GM18868 (cell line): ENCODE results near the gene SMTNL1.

ENCODE experiments used
- ATAC-seq: cut with Tn5 transposase; IDR thresholded peaks from one replicate; pipeline ENCODE4 v1.9.1; 2021; ENCODE audit warnings: mild to moderate bottlenecking, moderate library complexity; ENCODE audit not compliant: unreplicated experiment

SMTNL1 gene, protein sequence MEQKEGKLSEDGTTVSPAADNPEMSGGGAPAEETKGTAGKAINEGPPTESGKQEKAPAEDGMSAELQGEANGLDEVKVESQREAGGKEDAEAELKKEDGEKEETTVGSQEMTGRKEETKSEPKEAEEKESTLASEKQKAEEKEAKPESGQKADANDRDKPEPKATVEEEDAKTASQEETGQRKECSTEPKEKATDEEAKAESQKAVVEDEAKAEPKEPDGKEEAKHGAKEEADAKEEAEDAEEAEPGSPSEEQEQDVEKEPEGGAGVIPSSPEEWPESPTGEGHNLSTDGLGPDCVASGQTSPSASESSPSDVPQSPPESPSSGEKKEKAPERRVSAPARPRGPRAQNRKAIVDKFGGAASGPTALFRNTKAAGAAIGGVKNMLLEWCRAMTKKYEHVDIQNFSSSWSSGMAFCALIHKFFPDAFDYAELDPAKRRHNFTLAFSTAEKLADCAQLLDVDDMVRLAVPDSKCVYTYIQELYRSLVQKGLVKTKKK

DNA sequence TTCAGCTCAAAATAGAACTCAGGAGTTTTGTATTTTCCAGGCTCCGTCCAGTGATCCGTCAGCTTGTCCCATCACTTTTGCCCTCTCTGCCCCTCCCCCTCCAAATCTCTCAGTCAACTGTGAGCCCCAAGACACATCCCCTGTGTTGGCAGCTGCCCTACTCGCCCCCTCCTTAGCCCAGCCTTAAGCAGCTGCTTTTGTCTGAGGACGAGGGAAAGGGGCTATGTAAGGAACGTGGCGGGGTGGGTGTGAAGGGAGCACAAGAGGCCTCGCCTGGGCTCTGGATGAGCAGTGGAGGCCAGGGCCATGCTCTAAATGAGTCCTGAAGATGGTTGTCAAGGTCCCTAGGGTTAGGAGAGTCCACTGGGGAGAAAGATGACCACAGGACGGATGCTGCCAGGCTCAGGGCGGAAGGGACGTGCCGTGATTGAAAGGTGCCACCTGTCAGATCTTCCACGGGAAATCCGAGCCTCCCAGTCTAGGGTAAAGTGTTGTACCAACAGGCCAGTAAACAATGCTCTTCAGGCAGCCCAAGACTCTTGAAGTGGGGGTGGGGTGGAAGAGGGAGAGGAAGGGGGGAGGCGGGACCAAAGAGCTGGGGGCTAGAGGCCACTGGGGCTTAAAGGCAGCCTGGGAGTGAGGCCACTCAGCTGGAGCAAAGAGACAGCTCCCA lies at the start of gene SMTNL1:
Gene SMTNL1, plus strand, starts transcription at position 649 of the 673 bp plus-strand sequence. CDS start 5,048 bp downstream, outside the sequence.
- ATAC-seq: no peak

DNA sequence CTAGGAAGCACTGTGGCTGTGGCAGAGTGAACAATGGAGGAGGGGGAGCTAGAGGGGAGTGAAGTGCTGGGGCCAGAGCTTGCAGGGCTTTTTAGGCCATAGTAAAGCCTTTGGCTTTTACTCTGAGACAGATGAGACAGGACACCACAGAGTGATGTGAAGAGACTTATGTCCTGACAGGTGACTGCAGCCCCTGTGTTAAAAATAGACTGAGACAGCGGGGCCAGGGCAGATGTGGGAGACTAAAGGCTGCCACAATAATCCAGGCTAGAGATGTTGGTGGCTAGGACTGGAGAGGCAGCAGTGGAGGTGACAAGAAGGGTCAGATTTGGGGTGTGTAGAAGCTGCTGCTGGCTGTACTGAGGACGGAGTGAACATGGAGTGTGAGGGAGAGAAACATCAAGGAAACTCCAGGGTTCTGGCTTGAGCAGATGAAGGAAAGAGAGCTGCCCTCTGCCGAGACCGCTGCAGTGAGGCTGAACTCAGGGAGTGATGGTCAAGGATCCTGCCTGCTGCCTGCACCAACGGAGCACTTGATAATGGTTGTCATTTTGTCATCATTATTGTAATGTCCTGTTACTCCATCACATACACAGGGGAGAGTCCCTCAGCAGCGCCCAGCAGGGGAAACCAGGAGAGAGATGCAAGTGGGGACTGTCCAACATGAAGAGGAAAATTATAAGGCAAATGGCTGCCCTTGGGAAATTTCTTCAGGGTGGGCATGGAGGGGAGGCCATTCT lies 49.3 kb upstream of the SMTNL1 start:
- ATAC-seq: no peak

DNA sequence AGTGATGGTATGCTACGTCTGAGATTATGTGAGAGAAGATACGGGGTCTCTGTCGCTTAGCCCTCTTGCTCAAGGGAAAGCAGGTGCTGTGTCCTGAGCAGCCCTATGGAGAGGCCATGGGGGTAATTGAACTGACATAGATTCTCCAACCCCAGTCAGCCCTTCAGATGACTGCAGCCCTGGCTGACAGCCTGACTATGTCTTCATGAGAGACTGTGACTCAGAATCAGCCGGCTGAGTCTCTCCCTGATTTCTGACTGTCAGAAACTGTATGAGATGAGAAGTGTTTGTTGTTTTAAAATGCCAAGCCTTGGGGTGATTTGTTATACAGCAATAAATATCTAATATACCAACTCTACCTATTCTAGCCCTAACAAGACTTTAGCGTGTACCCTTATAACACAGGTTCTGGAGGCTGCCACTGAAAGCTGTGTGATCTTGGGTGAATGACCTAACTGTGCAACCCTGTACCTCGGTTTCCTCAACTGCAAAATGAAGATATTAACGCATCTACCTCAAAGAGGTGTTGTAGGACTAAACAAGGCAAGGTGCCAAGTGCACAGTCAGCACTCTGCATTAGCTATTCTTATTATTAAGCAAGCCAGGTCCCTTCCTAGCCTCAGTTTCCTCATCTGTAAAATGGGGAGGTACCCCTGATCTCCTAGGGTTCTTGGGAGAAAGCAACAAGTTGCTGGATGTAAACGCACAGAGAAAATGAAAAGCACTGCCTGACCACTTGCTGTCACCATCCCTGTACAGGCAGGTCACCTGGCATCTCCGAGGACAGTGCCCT lies 46.7 kb upstream of the SMTNL1 start:
- ATAC-seq: no peak

DNA sequence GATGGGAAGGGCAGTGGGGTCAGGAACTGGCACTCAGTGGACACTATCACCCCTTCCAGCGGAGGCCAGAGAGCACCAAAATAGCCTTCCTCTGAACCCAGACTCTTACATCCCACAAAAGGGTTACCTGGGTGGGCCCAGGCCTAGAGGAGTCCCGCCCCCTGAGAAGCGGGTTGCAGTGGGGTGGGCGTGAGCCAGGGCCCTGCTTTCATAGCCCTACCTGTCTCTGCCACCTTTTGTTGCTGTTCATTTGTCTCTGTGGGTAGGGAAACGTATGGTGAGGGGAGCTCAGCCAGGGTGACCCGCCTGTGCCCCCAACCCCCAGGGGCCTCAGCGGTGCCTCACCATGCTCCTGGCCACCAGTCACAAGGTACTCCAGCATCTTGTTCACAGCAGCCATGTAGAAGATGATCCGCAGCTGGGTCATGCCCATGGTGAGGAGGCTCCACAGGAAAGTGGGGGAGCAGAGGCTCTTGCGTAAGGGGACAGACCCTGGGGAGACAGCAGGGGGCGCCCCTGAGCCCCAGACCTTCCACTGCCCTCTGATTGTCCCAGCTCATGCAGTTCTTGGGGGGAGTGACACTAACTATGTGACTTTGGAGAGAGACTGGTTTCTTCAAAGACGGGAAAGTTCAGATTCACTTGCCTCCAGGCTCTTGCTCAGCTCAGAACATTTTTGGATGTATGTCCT lies 45.9 kb upstream of the SMTNL1 start:
- no peak for ATAC-seq

DNA sequence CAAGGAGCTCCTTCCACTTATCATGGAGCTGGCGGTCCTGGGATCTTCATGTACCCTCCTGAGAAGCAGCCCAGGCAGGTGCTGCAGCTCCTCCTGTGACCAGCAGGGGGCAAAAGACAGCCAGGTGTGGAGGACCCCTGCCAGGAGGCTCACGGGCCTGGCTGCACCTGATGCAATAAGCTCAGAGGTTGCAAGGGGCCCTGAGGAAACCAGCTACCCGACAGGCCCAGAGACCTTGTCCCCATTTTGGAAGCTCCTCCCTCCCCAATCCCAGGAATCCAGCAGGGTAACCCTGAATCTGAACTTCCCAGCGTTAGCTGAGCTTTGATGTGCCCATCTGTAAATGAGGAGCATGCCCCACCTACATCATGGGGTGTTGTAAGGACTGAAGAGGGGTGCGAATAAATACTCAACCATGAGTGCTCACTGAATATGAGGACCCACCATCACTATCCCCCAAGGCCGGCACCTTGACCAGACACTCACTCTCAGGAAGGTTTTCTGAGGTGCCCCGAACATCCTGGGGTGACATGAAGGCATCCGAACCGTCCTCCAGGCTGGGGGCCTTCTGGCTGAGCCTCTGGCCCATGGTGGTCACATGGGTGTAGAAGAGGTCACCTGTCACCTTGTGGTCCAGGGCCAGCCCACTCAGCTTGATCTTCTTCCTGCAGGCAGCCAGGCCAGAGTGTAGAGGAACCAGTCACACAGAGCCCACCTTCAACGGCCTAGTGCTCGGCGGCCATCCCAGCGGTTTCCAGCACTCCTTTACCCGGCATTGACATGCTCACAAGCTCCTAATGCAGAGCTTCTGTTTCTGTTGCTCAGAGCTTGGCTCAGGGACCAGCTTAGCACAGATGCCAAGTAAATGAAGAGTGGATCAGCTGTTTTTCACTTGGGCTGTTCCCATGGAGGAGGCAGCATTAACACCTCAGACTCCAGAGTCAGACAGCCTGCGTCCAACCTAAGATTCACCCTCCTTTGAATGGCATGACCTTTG lies 43.6 kb upstream of the SMTNL1 start:
- peak; percentile 92 for ATAC-seq

GRCh38 chr11:57496109-57496820 lies 41.1 kb upstream of the SMTNL1 start:
- no peak for ATAC-seq

DNA sequence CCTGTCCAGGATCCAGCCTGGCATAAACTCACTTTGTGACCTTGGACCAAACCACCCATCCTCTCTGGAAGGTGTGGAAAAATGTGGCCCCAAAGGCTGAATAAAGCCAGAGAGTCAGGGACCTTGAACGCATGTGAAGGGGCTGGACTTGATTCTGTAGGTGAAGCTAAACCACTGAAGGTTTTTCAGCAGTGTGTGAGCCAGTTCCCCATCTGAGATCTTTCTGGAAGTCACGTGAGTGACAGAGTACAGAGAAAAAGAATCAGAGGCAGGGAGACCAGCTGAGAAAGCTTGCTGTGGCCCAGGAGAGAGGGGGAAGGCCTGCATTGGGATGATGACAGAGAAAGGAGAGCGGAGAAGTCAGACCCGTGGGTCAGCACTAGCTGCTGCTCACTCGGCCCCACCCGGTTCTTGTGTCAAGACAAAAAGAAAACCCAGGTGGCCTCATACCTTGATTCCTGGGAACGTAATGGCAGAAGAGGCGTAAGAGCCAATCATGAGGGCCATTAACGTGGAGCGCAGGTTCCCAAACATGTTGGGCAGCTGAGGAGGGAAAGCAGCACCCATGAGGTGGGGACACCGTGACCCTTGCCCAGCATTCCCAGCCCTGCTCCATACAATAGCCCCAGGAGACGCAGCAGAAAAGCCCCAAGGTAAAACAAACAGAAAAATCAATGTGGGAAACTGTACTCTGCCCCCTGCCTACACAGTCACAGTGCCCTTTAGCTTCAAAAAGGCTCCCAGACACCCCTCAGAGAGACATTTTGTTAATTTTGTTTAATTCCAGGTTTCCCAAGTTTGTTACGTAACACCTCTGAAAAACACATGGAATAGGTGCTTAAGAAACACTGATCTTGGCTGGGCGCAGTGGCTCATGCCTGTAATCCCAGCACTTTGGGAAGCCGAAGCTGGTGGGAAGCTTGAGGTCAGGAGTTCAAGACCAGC lies 39.8 kb upstream of the SMTNL1 start:
- no peak for ATAC-seq

DNA sequence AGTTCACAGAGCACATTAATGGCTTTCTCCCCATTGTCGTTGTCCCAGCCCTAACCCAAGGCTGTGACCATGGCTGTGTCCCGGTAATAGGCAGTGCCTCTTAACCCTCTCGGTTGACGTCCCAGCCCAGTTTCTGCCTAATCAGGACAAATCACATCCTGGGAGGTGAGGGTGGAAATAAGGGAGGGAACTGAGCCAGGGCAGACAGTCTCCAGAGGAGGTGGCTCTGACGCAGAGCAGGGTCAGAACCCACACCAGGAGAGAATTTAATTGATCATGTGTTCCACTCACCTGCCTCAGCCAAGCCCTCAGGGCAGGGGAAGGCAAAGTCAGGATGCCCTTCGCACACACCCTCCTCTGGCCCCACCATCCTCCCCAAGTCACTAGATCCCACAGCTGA lies 38.9 kb upstream of the SMTNL1 start:
- ATAC-seq: no peak

DNA sequence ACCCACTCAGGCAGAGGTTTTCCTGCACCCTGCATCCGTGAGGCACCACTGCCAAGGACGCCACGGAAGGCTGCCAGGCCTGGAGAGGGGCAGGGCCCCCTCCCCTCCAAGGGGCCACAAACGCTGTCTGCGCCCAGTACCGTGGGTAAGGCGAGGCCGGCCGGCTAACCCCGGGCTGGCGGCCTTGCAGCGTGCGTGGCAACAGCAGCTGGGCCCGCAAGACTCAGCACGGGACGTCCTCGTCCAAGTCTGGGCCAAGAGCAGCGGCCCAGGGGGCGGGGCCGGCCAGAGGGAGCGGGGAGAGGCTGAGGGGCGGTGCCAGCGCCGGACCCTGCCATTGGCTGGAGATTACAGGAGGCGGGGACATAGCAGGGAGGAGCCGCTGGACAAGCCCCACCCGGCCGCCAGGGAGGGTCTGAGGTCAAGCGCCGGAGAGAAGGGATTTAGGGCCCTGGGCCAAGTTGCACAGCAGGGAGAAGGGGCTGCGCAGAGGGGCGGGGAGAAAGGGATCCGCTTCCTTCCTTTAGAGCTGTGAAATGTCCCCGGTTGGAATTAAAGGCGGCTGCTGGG lies 37.9 kb upstream of the SMTNL1 start:
- ATAC-seq: peak; percentile 100

DNA sequence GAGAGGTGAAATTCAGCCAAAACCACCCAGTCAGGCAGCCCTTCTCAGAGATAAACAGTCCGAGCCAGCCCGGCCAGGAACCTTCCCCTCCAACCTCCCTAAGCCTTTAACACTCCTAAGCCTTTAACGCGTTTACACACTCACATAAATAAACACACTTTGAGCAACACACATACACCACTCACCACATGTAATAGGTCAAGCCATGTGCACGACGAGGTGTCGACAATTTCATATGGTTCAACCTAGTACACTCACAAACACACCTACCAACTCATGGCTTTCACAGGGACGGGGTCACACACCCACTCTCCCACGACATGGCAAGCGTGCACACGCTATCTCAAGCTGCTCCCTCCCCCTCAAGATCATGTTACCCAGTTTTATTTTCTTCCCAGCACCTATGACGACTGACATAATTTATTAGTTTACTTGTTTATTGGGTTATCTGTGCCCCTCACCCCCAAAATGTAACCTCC lies 37.4 kb upstream of the SMTNL1 start:
- peak; percentile 13 for ATAC-seq

DNA sequence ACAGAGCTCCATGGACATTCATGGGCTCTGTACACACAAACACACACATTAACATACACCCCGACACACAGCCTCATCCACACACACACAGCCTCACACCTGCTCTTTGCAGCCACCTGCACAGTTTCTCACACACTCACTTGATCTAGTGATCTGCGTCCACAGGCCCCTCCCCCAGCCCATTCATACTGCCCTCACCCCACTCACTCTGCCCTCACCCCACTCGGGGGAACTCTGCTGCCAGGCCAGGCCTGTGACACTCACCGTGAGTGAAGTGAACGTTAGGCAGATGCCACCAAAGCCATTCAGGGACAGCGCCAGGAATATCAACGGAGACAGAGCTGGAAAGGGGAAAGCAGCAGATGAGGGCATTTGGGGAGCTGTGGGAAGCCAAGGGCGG lies 36.9 kb upstream of the SMTNL1 start:
- no peak for ATAC-seq

DNA sequence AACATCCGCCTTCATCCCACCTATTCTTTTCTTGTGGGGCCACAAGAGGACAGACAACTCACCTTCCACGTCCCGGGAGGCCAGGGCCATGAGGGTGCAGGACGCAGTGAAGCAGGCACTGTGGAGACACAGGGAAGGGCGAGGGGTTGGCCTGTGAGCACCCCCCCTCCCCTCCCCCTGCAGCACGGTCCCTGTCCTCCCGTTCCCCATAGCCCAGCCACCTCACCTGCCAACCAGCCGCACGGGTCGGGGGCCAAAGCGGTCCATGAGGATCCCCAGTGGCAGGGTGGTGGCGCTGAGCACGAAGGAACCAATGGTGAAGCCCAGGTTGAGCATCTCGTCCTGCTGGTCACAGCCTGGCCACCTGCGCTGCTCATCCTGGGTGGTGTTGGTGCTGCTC lies 36.5 kb upstream of the SMTNL1 start:
- ATAC-seq: no peak

- no peak for ATAC-seq
Measured at GRCh38 chr11:57501953-57502352, 35.4 kb upstream of the SMTNL1 start.

GRCh38 chr11:57502376-57502775 lies 35.0 kb upstream of the SMTNL1 start:
- ATAC-seq: no peak

DNA sequence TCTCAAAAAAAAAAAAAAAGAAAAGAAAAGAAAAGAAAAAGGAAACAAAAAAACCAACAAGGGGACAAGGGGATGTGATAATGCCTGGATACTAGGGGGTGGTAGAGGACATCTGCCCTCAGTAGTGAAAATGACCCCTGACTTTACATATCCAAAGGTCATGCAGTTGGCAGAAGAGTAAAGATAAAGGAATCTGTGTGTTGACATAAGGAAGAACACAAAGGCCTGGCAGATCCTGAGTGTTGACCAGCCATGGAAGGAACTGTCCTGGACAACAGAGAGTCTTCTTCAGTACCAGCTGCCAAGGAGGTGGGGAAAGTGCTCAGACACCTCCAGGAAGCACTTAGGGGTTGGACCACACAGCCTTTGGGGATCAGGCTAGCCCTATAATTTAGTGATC lies 34.5 kb upstream of the SMTNL1 start:
- ATAC-seq: no peak

DNA sequence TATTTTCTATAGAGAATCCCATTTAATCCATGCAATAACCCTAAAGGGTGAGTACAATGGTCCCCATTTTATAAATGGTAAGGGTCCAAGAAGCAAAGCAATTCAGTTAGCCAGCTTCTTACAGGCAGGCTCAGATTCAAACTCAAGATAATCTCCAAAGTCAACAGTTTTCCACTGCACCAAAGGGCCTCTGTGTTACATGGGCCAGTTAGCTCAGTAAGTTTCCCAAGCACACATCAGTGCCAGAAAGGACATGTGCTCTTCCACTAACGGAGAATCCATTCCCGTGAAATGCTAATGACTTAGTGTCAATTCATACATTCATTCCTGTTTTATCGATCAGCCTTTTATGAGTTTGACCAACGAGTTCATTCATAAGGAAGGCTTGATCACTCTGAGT lies 32.9 kb upstream of the SMTNL1 start:
- ATAC-seq: no peak

DNA sequence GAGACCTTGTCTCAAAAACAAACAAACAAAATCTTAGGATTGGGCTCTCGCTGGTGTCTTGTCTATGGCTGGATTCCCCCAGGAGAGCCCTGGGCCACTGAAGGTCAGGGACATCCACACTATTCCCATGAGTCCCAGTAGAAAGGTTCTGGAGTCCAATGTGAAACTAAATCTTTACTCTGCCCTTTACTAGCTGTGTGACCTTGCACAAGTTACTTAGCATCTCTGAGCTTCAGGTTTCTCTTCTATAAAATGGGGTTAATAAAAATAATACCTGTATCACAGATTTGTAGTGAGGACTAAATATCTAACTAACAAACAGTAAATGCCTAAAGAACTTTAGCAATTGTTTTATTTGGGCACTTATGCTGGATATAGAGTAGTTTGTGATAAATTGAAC lies 30.9 kb upstream of the SMTNL1 start:
- no peak for ATAC-seq
